Thyroid gland (tissue), 4 donors: ENCODE results near the gene EXOC4. TPM values are rescaled to one million over a fixed set of nuclear protein-coding genes. Genes with fewer than 3 reads are reported as not detected.

Source experiments
- DNase-seq, 2 donors: peaks; one replicate each; pipeline ENCODE4 v3.0.0-alpha.2; 2019
- H3K27ac ChIP-seq, 3 donors: fragments of 200-600 bp; sonication (generic); 1 replicate in 2 of 3; 2 replicates in 1 of 3; pipeline ENCODE4 v1.5.1; 2016 to 2019; ENCODE audit warnings: mild to moderate bottlenecking in 1 of 3, moderate library complexity in 1 of 3
- H3K27me3 ChIP-seq: fragments of 200-600 bp; sonication (generic); one replicate; pipeline ENCODE4 v1.5.1; 2019
- H3K36me3 ChIP-seq, 2 donors: fragments of 200-600 bp; sonication (generic); one replicate each; pipeline ENCODE4 v1.5.1; 2016 to 2019
- H3K4me1 ChIP-seq, 2 donors: fragments of 200-600 bp; sonication (generic); one replicate each; pipeline ENCODE4 v1.5.1; 2017 to 2019
- H3K4me3 ChIP-seq, 3 donors: fragments of 200-600 bp; sonication (generic); replicated peaks in 1 of 3; 1 replicate in 2 of 3; 2 replicates in 1 of 3; pipeline ENCODE4 v1.5.1; 2016; ENCODE audit warnings: mild to moderate bottlenecking in 1 of 3
- H3K9me3 ChIP-seq: fragments of 200-600 bp; sonication (generic); one replicate; pipeline ENCODE4 v1.5.1; 2017
- CTCF ChIP-seq, 6 experiments: fragments of 200-600 bp in 3 of 6; fragments of 450-650 bp in 3 of 6; sonication (generic) in 3 of 6; IDR thresholded peaks; one replicate each; pipeline ENCODE4 v1.5.1; 2016 to 2019; ENCODE audit warnings: antibody characterized with exemption in 6 of 6, mild to moderate bottlenecking in 2 of 6, inconsistent platforms in 1 of 6, moderate library complexity in 1 of 6
- POLR2A ChIP-seq, 2 donors: fragments of 450-650 bp; IDR thresholded peaks; one replicate each; pipeline ENCODE4 v1.6.1; 2017; ENCODE audit warnings: antibody characterized with exemption in 2 of 2, mild to moderate bottlenecking in 2 of 2, moderate library complexity in 1 of 2
- WGBS, 2 donors: methylation state at CpG; one replicate each; pipeline ENCODE4 v1.1.5; 2017; 5-methylcytosine and 5-hydroxymethylcytosine counted together
- intact Hi-C: fragments of 100-400 bp; cut with DNase I; formaldehyde crosslinking; loops from one replicate; pipeline ENCODE4 v1.15.1; 2023
- total RNA-seq, 4 donors: library from RNA; depleted of rRNA; stranded (reverse); fragments of >200 nt; gene quantifications; one replicate each; pipeline ENCODE4 v1.2.3, GENCODE V29; 2016

Gene EXOC4
- total RNA-seq, 4 donors from 2014 or later, result 74.0 to 116 (median 107) TPM

GRCh38 chr7:133489906-133490305 lies 237.0 kb downstream of the EXOC4 start:
- 93 to 97% methylated on average over 3 of the region's 3 CpGs for WGBS, 2 donors
- no peak for TF ChIP-seq CTCF (IDR thresholded peaks at IDR 0.05)
- Histone ChIP-seq H3K36me3 (no peaks in the 10 kb centered on the region), H3K27me3 (no peaks in the 10 kb centered on the region), H3K9me3 (no peaks in the 10 kb centered on the region), H3K27ac (no peak overlapping the region), H3K4me3 (no peak overlapping the region), H3K4me1 (peaks cover 0 to 7% of the 10 kb centered on the region in 2 donors)
- DNase-seq, result no peak
- intact Hi-C loops, result no loop called here

- TF ChIP-seq CTCF (IDR thresholded peaks at IDR 0.05) (no peak), POLR2A (IDR thresholded peaks at IDR 0.05) (no peak)
- Histone ChIP-seq H3K9me3 (no peaks in the 10 kb centered on the region), H3K4me3 (no peak overlapping the region), H3K4me1 (peaks cover 0 to 7% of the 10 kb centered on the region in 2 donors), H3K27ac (no peak overlapping the region), H3K36me3 (no peaks in the 10 kb centered on the region), H3K27me3 (no peaks in the 10 kb centered on the region)
- intact Hi-C loops, result no loop called here
- no peak for DNase-seq
- WGBS, 2 donors, result 59 to 90% methylated on average over 2 of the region's 2 CpGs
Measured at GRCh38 chr7:133491201-133491691, 238.4 kb downstream of the EXOC4 start.

- Histone ChIP-seq H3K4me1 (peaks cover 0 to 7% of the 10 kb centered on the region in 2 donors), H3K36me3 (no peaks in the 10 kb centered on the region), H3K27ac (no peak overlapping the region), H3K4me3 (no peak overlapping the region), H3K9me3 (no peaks in the 10 kb centered on the region), H3K27me3 (no peaks in the 10 kb centered on the region)
- DNase-seq, result no peak
- intact Hi-C loops, result no loop called here
- WGBS, 2 donors, result 73 to 75% methylated on average over 6 of the region's 6 CpGs
- TF ChIP-seq CTCF (IDR thresholded peaks at IDR 0.05) (no peak), POLR2A (IDR thresholded peaks at IDR 0.05) (no peak)
Measured at GRCh38 chr7:133491846-133492652, 239.2 kb downstream of the EXOC4 start.

- H3K4me3 ChIP-seq, result no peak overlapping the region
- TF ChIP-seq CTCF (IDR thresholded peaks at IDR 0.05), result no peak
- no peak for TF ChIP-seq POLR2A (IDR thresholded peaks at IDR 0.05)
Measured at GRCh38 chr7:133497061-133497460, 244.2 kb downstream of the EXOC4 start.

GRCh38 chr7:133501771-133502170 lies 248.9 kb downstream of the EXOC4 start:
- Histone ChIP-seq H3K36me3 (no peaks in the 10 kb centered on the region), H3K27me3 (no peaks in the 10 kb centered on the region), H3K4me3 (no peak overlapping the region), H3K9me3 (no peaks in the 10 kb centered on the region), H3K27ac (no peak overlapping the region), H3K4me1 (no peaks in the 10 kb centered on the region)
- no peak for DNase-seq
- intact Hi-C loops, result no loop called here
- WGBS, 2 donors, result 85% methylated on average over 5 of the region's 5 CpGs
- no peak for TF ChIP-seq CTCF (IDR thresholded peaks at IDR 0.05)

More at GRCh38 chr7:133497061-133497460, 244.2 kb downstream of the EXOC4 start:
- H3K27ac ChIP-seq, result no peak overlapping the region
- no peaks in the 10 kb centered on the region for H3K9me3 ChIP-seq
- 100% methylated on average over 1 of the region's 1 CpG for WGBS, 2 donors
- no peak for DNase-seq
- intact Hi-C loops, result no loop called here
- no peaks in the 10 kb centered on the region for H3K27me3 ChIP-seq
- H3K36me3 ChIP-seq, result no peaks in the 10 kb centered on the region
- no peaks in the 10 kb centered on the region for H3K4me1 ChIP-seq
